Skin epidermis (tissue), 12 donors: ENCODE results near the gene FAM168B.

Experiments used
- H3K27ac ChIP-seq, 21 experiments: fragments of 200-600 bp; sonication (generic) in 11 of 21; one replicate each; pipeline ENCODE4 v1.5.0; 2020; ENCODE audit warnings: mild to moderate bottlenecking in 3 of 21, inconsistent platforms in 2 of 21, moderate library complexity in 2 of 21
- H3K4me3 ChIP-seq, 7 experiments: fragments of 200-600 bp; sonication (generic) in 2 of 7; one replicate each; pipeline ENCODE4 v1.5.0; 2020; ENCODE audit warnings: inconsistent platforms in 2 of 7, mild to moderate bottlenecking in 2 of 7, moderate library complexity in 1 of 7

The FAM168B gene

GRCh38 chr2:131058214-131058843 lies 34.9 kb downstream of the FAM168B start:
- H3K27ac ChIP-seq: peak overlapping the region in 1 of 21 experiments; percentile 5
- no peak overlapping the region for H3K4me3 ChIP-seq

GRCh38 chr2:131056932-131057287 lies 36.4 kb downstream of the FAM168B start:
- Histone ChIP-seq H3K4me3 (no peak overlapping the region), H3K27ac (no peak overlapping the region)

GRCh38 chr2:131056204-131056931 lies 36.9 kb downstream of the FAM168B start:
- H3K27ac ChIP-seq: peak overlapping the region in 4 of 21 experiments; percentile 5 to 31 (median 23)
- H3K4me3 ChIP-seq: no peak overlapping the region

- Histone ChIP-seq H3K27ac (peak overlapping the region in 2 of 21 experiments; percentile 5 to 16), H3K4me3 (no peak overlapping the region)
Observed at GRCh38 chr2:131055169-131056065, 37.8 kb downstream of the FAM168B start.

GRCh38 chr2:131054488-131054887 lies 38.8 kb downstream of the FAM168B start:
- Histone ChIP-seq H3K27ac (no peak overlapping the region), H3K4me3 (no peak overlapping the region)

GRCh38 chr2:131052741-131053263 lies 40.5 kb downstream of the FAM168B start:
- Histone ChIP-seq H3K4me3 (no peak overlapping the region), H3K27ac (no peak overlapping the region)

GRCh38 chr2:131050896-131051295 lies 42.4 kb downstream of the FAM168B start:
- no peak overlapping the region for H3K27ac ChIP-seq
- H3K4me3 ChIP-seq: no peak overlapping the region

- H3K4me3 ChIP-seq: no peak overlapping the region
- H3K27ac ChIP-seq: no peak overlapping the region
Observed at GRCh38 chr2:131049150-131049718, 44.0 kb downstream of the FAM168B start.

- H3K4me3 ChIP-seq: no peak overlapping the region
Observed at GRCh38 chr2:131048641-131049040, 44.6 kb downstream of the FAM168B start.

GRCh38 chr2:131047920-131048560 lies 45.2 kb downstream of the FAM168B start:
- Histone ChIP-seq H3K27ac (no peak overlapping the region), H3K4me3 (no peak overlapping the region)

More at GRCh38 chr2:131048641-131049040, 44.6 kb downstream of the FAM168B start:
- no peak overlapping the region for H3K27ac ChIP-seq

- Histone ChIP-seq H3K27ac (peak overlapping the region in 1 of 21 experiments; percentile 15), H3K4me3 (no peak overlapping the region)
Observed at GRCh38 chr2:131046918-131047652, 46.2 kb downstream of the FAM168B start.

GRCh38 chr2:131046028-131046917 lies 47.0 kb downstream of the FAM168B start:
- no peak overlapping the region for H3K27ac ChIP-seq
- H3K4me3 ChIP-seq: no peak overlapping the region

GRCh38 chr2:131045286-131046027 lies 47.8 kb downstream of the FAM168B start:
- Histone ChIP-seq H3K4me3 (no peak overlapping the region), H3K27ac (no peak overlapping the region)

- Histone ChIP-seq H3K4me3 (no peak overlapping the region), H3K27ac (no peak overlapping the region)
Observed at GRCh38 chr2:131044757-131045150, 48.5 kb downstream of the FAM168B start.

- no peak overlapping the region for H3K4me3 ChIP-seq
- no peak overlapping the region for H3K27ac ChIP-seq
Observed at GRCh38 chr2:131044075-131044756, 49.0 kb downstream of the FAM168B start.
